KBM-7 (cell line): ENCODE data around the gene AFF3.
"Not testable (repeated sequence)": the region's sequence is repeated elsewhere in the genome, so short reads cannot be mapped to it uniquely, and the experiment has no call there.

Source experiments
- DNase-seq: peaks from one replicate; pipeline ENCODE4 v3.0.0-alpha.2; 2015
- in situ Hi-C: fragments of 300-500 bp; cut with MboI; formaldehyde crosslinking; loops from 2 replicates; pipeline ENCODE4 v1.14.3; 2020; ENCODE audit warnings: low sequenced_read_pairs, low pct_unique_long_range_greater_than_20kb, mixed read lengths

The AFF3 gene

GRCh38 chr2:99682275-99683060 lies 459.9 kb downstream of the AFF3 start:
- in situ Hi-C loops, result no loop called here
- DNase-seq, result no peak

GRCh38 chr2:99680946-99681345 lies 461.4 kb downstream of the AFF3 start:
- in situ Hi-C loops, result no loop called here
- no peak for DNase-seq

GRCh38 chr2:99679518-99679917 lies 462.9 kb downstream of the AFF3 start:
- DNase-seq, result no peak
- in situ Hi-C loops, result no loop called here

GRCh38 chr2:99678625-99679024 lies 463.8 kb downstream of the AFF3 start:
- no peak for DNase-seq
- in situ Hi-C loops, result no loop called here

GRCh38 chr2:99677814-99678213 lies 464.6 kb downstream of the AFF3 start:
- in situ Hi-C loops, result no loop called here
- no peak for DNase-seq

GRCh38 chr2:99675130-99675661 lies 467.2 kb downstream of the AFF3 start:
- in situ Hi-C loops, result no loop called here
- DNase-seq, result no peak

GRCh38 chr2:99674090-99674489 lies 468.3 kb downstream of the AFF3 start:
- DNase-seq, result no peak
- in situ Hi-C loops, result no loop called here

GRCh38 chr2:99672766-99673350 lies 469.5 kb downstream of the AFF3 start:
- DNase-seq, result no peak
- in situ Hi-C loops, result no loop called here

- in situ Hi-C loops, result no loop called here
- DNase-seq, result no peak
Measured at GRCh38 chr2:99670768-99671734, 471.3 kb downstream of the AFF3 start.

GRCh38 chr2:99666256-99666655 lies 476.1 kb downstream of the AFF3 start:
- DNase-seq, result no peak
- in situ Hi-C loops, result no loop called here

- in situ Hi-C loops, result no loop called here
- DNase-seq, result no peak
Measured at GRCh38 chr2:99663641-99664040, 478.7 kb downstream of the AFF3 start.

- in situ Hi-C loops, result no loop called here
- no peak for DNase-seq
Measured at GRCh38 chr2:99662761-99663341, 479.5 kb downstream of the AFF3 start.

- in situ Hi-C loops, DNase-seq: not testable (repeated sequence)
Measured at GRCh38 chr2:99661761-99662160, 480.6 kb downstream of the AFF3 start.

GRCh38 chr2:99660616-99661406 lies 481.6 kb downstream of the AFF3 start:
- in situ Hi-C loops, result no loop called here
- no peak for DNase-seq

- in situ Hi-C loops, result no loop called here
- DNase-seq, result no peak
Measured at GRCh38 chr2:99659874-99660273, 482.5 kb downstream of the AFF3 start.

- in situ Hi-C loops, result no loop called here
- no peak for DNase-seq
Measured at GRCh38 chr2:99657691-99658258, 484.6 kb downstream of the AFF3 start.

GRCh38 chr2:99656994-99657393 lies 485.4 kb downstream of the AFF3 start:
- in situ Hi-C loops, result no loop called here
- no peak for DNase-seq

- in situ Hi-C loops, result no loop called here
- DNase-seq, result no peak
Measured at GRCh38 chr2:99653433-99653832, 489.0 kb downstream of the AFF3 start.
